Sigmoid colon (tissue), 7 donors: Measurements from ENCODE around the gene ELOVL4. TPM values are rescaled to one million over a fixed set of nuclear protein-coding genes. Genes with fewer than 3 reads are reported as not detected.

ENCODE experiments used
- DNase-seq: peaks from one replicate; pipeline ENCODE4 v3.0.0-alpha.2; 2019
- H3K27ac ChIP-seq, 4 donors: fragments of 200-600 bp; sonication (generic); one replicate each; pipeline ENCODE4 v1.5.1; 2016 to 2019; ENCODE audit warnings: mild to moderate bottlenecking in 1 of 4
- H3K27me3 ChIP-seq, 3 donors: fragments of 200-600 bp; sonication (generic); one replicate each; pipeline ENCODE4 v1.5.1; 2019; ENCODE audit warnings: mild to moderate bottlenecking in 1 of 3
- H3K36me3 ChIP-seq, 4 donors: fragments of 200-600 bp; sonication (generic); one replicate each; pipeline ENCODE4 v1.5.1; 2016 to 2019
- H3K4me1 ChIP-seq, 4 donors: fragments of 200-600 bp; sonication (generic); one replicate each; pipeline ENCODE4 v1.5.1; 2017 to 2019
- H3K4me3 ChIP-seq, 4 donors: fragments of 200-600 bp; sonication (generic); one replicate each; pipeline ENCODE4 v1.5.1; 2017 to 2019; ENCODE audit warnings: mild to moderate bottlenecking in 2 of 4, moderate library complexity in 1 of 4
- H3K9me3 ChIP-seq, 4 donors: fragments of 200-600 bp in 3 of 4; sonication (generic) in 3 of 4; one replicate each; pipeline versions ENCODE4 v1.5.1 to v1.6.1; 2013 to 2019
- EP300 ChIP-seq, 4 donors: sonication (generic); formaldehyde crosslinking; IDR thresholded peaks; one replicate each; pipeline ENCODE4 v1.6.1; 2017; ENCODE audit warnings: antibody characterized with exemption in 4 of 4
- POLR2A ChIP-seq, 2 donors: fragments of 450-650 bp; IDR thresholded peaks; one replicate each; pipeline ENCODE4 v1.6.1; 2016; ENCODE audit warnings: antibody characterized with exemption in 2 of 2, mild to moderate bottlenecking in 2 of 2, moderate library complexity in 2 of 2
- POLR2AphosphoS5 ChIP-seq, 4 donors: sonication (generic); formaldehyde crosslinking; IDR thresholded peaks; one replicate each; pipeline ENCODE4 v1.6.1; 2017; ENCODE audit warnings: antibody characterized with exemption in 4 of 4
- WGBS, 2 donors: extraction: QIAGEN DNeasy Blood & Tissue Kit; methylation state at CpG; one replicate each; pipeline ENCODE4 v1.1.7; 2013; 5-methylcytosine and 5-hydroxymethylcytosine counted together
- intact Hi-C: fragments of 100-400 bp; cut with DNase I; formaldehyde crosslinking; loops from one replicate; pipeline ENCODE4 v1.15.1; 2023
- polyA plus RNA-seq, 3 donors: library from polyadenylated mRNA; stranded (reverse); fragments of 200-250 nt; gene quantifications; one replicate each; pipeline ENCODE4 v1.2.3, GENCODE V29; 2013
- total RNA-seq, 4 donors: library from RNA; depleted of rRNA; stranded (reverse); fragments of >200 nt; gene quantifications; one replicate each; pipeline ENCODE4 v1.1.0, GENCODE V29; 2016
- TF ChIP-seq, protein P1 (sequence below), 4 experiments: fragments of 450-650 bp in 3 of 4; fragments of 200-600 bp in 1 of 4; IDR thresholded peaks; one replicate each; pipeline ENCODE4 v1.5.1; 2016 to 2019; ENCODE audit warnings: antibody characterized with exemption in 4 of 4, mild to moderate bottlenecking in 3 of 4, moderate library complexity in 2 of 4
- donor health status: healthy with polysubstance abuse.
- donor health status: Bipolar disorder and iron deficiency.
- donor health status: healthy.

ELOVL4 gene
- total and polyA plus RNA-seq, 7 donors, result 0.23 to 4.6 (median 2.6) TPM; not detected in 1

GRCh38 chr6:79985128-79985527 is 37.8 kb upstream of the ELOVL4 start:
- Histone ChIP-seq H3K36me3 (no peaks in the 10 kb centered on the region), H3K4me3 (no peak overlapping the region), H3K27ac (no peak overlapping the region), H3K27me3 (no peaks in the 10 kb centered on the region), H3K9me3 (no peaks in the 10 kb centered on the region), H3K4me1 (no peaks in the 10 kb centered on the region)
- TF ChIP-seq POLR2A (IDR thresholded peaks at IDR 0.05), result no peak
- TF ChIP-seq, protein P1, sequence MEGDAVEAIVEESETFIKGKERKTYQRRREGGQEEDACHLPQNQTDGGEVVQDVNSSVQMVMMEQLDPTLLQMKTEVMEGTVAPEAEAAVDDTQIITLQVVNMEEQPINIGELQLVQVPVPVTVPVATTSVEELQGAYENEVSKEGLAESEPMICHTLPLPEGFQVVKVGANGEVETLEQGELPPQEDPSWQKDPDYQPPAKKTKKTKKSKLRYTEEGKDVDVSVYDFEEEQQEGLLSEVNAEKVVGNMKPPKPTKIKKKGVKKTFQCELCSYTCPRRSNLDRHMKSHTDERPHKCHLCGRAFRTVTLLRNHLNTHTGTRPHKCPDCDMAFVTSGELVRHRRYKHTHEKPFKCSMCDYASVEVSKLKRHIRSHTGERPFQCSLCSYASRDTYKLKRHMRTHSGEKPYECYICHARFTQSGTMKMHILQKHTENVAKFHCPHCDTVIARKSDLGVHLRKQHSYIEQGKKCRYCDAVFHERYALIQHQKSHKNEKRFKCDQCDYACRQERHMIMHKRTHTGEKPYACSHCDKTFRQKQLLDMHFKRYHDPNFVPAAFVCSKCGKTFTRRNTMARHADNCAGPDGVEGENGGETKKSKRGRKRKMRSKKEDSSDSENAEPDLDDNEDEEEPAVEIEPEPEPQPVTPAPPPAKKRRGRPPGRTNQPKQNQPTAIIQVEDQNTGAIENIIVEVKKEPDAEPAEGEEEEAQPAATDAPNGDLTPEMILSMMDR (IDR thresholded peaks at IDR 0.05), result no peak
- no peak for TF ChIP-seq EP300 (IDR thresholded peaks at IDR 0.05)
- TF ChIP-seq POLR2AphosphoS5 (IDR thresholded peaks at IDR 0.05), result no peak
- intact Hi-C loops, result no loop called here
- DNase-seq, result no peak

- no peak overlapping the region for H3K4me3 ChIP-seq
- H3K27ac ChIP-seq, result no peak overlapping the region
- no peaks in the 10 kb centered on the region for H3K4me1 ChIP-seq
- no peaks in the 10 kb centered on the region for H3K27me3 ChIP-seq
- intact Hi-C loops, result no loop called here
- 23 to 50% methylated on average over 2 of the region's 2 CpGs for WGBS, 2 donors
- no peaks in the 10 kb centered on the region for H3K36me3 ChIP-seq
- no peaks in the 10 kb centered on the region for H3K9me3 ChIP-seq
- no peak for DNase-seq
- no peak for TF ChIP-seq POLR2A (IDR thresholded peaks at IDR 0.05)
- TF ChIP-seq, protein P1 (IDR thresholded peaks at IDR 0.05), result no peak
- no peak for TF ChIP-seq POLR2AphosphoS5 (IDR thresholded peaks at IDR 0.05)
- TF ChIP-seq EP300 (IDR thresholded peaks at IDR 0.05), result no peak
These were observed 36.9 kb upstream of the ELOVL4 start for GRCh38 chr6:79984261-79984660.

- Histone ChIP-seq H3K9me3 (no peaks in the 10 kb centered on the region), H3K27ac (no peak overlapping the region), H3K4me3 (no peak overlapping the region), H3K27me3 (no peaks in the 10 kb centered on the region), H3K4me1 (no peaks in the 10 kb centered on the region), H3K36me3 (no peaks in the 10 kb centered on the region)
- TF ChIP-seq, protein P1 (IDR thresholded peaks at IDR 0.05), result no peak
- TF ChIP-seq POLR2AphosphoS5 (IDR thresholded peaks at IDR 0.05), result no peak
- TF ChIP-seq POLR2A (IDR thresholded peaks at IDR 0.05), result no peak
- no peak for TF ChIP-seq EP300 (IDR thresholded peaks at IDR 0.05)
- no peak for DNase-seq
- 85 to 95% methylated on average over 4 of the region's 4 CpGs for WGBS, 2 donors
- intact Hi-C loops, result no loop called here
These were observed 34.3 kb upstream of the ELOVL4 start for GRCh38 chr6:79981652-79982051.

DNA sequence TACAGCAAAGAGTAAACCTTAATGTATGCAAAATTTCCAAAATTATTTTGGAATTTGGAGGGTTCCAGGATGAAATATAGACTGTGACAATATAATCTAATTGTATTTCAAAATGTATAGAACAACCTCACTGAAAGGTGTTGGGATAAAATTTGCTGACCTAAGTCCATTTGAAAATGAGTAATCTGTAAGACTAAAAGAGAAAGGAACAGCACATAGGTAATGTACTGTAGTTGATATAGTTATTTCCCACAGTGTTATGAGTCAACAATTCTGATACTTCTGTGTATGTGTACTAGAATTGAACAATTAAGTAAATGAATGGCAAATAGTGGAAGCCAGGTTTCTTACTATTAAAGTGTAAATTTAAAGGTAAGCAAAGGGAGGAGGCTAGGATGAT is 23.8 kb upstream of the ELOVL4 start:
- TF ChIP-seq EP300 (IDR thresholded peaks at IDR 0.05) (no peak), POLR2A (IDR thresholded peaks at IDR 0.05) (no peak), POLR2AphosphoS5 (IDR thresholded peaks at IDR 0.05) (no peak)
- TF ChIP-seq, protein P1 (IDR thresholded peaks at IDR 0.05), result no peak
- Histone ChIP-seq H3K36me3 (no peaks in the 10 kb centered on the region), H3K27me3 (no peaks in the 10 kb centered on the region), H3K27ac (no peak overlapping the region), H3K4me1 (no peaks in the 10 kb centered on the region), H3K4me3 (no peak overlapping the region), H3K9me3 (peaks cover 0 to 4% (median 2%) of the 10 kb centered on the region in 4 donors)
- DNase-seq, result no peak
- intact Hi-C loops, result no loop called here

DNA sequence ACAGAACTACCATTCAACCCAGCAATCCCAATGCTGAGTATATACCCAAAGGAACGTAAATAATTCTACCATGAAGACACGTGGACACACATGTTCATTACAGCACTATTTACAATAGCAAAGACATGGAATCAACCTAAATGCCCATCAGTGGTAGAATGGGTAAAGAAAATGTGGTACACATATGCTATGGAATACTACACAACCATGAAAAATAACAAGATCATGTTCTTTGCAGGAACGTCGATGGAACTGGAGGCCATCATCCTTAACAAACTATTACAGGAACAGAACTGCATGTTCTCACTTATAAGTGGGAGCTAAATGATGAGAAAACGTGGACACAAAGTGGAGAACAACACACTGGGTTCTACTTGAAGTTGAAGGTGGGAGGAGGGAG is 22.4 kb upstream of the ELOVL4 start:
- DNase-seq, result no peak
- no peaks in the 10 kb centered on the region for H3K4me1 ChIP-seq
- 85 to 88% methylated on average over 5 of the region's 5 CpGs for WGBS, 2 donors

More for the DNA sequence above, 22.4 kb upstream of the ELOVL4 start:
- TF ChIP-seq POLR2AphosphoS5 (IDR thresholded peaks at IDR 0.05), result no peak
- no peak for TF ChIP-seq EP300 (IDR thresholded peaks at IDR 0.05)
- TF ChIP-seq POLR2A (IDR thresholded peaks at IDR 0.05), result no peak
- TF ChIP-seq, protein P1 (IDR thresholded peaks at IDR 0.05), result no peak
- no peak overlapping the region for H3K4me3 ChIP-seq
- H3K9me3 ChIP-seq, result peaks cover 0 to 4% (median 2%) of the 10 kb centered on the region in 4 donors
- intact Hi-C loops, result no loop called here
- H3K27me3 ChIP-seq, result no peaks in the 10 kb centered on the region
- H3K36me3 ChIP-seq, result no peaks in the 10 kb centered on the region
- H3K27ac ChIP-seq, result no peak overlapping the region
